Effector CD8-positive, alpha-beta T cell (primary cell): Measurements from ENCODE around the gene CHST12.
"Not testable (repeated sequence)": the region's sequence is repeated elsewhere in the genome, so short reads cannot be mapped to it uniquely, and the experiment has no call there.

Experiments
- DNase-seq: peaks from one replicate; lab custom pipeline; 2025; lab: John Stamatoyannopoulos, UW

Gene CHST12

DNA sequence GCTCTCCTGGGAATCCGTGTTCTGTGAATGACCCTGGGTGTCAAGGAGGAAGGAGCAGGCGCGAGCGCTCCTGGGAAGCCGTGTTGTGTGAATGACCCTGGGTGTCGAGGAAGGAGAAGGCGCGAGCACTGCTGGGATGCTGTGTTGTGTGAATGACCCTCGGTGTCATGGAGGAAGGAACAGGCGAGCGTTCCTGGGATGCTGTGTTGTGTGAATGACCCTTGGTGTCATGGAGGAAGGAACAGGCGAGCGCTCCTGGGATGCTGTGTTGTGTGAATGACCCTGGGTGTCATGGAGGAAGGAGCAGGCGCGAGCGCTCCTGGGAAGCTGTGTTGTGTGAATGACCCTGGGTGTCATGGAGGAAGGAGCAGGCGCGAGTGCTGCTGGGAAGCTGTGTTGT is 25.3 kb upstream of the CHST12 start:
- DNase-seq, result not testable (repeated sequence)

DNA sequence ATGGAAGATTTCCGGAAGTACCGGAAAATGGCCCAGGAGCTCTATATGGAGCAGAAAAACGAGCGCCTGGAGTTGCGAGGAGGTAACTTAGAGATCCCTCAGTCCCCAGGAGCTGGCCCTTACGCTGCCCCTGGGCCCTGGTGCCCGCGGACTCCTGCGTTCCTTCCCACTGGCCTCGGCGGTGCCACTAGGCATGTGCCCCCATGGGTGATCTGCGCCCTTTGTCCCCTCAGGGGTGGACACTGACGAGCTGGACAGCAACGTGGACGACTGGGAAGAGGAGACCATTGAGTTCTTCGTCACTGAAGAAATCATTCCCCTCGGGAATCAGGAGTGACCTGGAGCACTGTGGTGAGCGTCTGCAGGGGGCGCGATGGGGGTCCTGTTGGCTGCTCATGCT is 24.2 kb upstream of the CHST12 start:
- DNase-seq, result no peak

DNA sequence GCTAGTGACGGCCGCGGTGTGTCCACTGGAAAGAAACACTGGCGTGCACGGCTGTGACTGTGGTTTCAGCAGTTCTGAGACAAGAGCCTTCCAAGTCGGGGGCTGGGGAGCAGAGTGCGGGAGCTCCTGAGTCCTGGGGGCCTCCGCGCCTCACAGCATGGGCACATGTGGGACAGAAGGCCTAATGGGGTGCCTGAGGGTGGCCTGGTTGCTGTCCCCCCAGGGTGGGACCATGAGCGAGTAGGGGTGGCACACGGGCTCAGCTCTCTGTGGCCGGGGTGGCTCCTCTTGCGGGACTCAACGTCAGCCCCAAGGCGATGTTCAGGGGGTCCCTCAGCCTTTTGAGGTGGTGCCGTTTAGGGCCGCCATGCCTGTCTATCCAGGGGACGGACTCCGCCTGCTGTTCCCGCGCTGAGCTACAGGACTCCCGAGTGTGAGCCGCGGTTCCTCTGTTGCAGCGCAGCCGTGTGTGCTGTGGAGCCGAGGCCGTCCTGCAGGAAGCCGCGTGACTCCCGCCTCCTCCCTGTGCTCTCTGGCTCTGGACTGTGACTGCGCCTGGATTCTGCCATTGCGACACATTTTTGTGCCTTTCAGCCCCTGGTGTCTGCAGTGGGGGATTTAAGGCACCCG is 23.5 kb upstream of the CHST12 start:
- no peak for DNase-seq

DNA sequence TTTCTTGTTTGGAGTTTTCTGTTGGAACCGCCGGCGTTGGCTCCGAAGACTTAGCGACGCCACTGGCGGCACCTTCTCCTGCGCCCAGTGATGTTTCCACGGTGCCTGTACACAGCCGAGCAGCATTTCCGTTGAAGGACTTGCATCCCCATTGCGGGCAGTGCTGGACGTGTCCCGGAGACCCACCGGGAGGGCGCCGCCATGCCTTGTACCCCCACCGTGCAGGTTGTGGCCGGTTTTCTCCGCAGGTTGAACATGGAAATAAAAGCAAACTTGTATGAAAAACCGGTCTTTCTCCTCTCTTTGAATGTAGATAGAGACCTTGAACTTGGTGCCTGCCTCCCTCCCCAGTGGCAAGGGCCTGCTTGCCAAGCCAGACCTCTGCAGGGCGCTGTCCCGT is 22.9 kb upstream of the CHST12 start:
- DNase-seq, result no peak

DNA sequence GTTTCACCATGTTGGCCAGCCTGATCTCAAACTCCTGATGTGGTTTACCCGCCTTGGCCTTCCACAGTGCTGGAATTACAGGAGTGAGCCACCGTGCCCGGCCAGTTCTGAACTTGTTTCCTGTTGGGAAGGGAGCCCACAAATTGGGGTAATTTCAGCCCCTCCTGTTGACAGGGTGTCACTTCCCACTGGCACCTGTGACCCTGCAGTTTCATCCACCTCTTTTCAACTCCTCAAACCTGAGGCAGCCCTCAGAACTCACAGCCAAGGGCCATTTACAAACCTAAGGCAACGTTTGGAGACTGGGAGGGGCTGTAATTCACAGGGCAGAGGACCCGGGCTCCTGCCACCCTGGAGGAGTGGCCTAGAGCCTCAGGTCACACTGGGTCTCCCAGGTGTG is 22.2 kb upstream of the CHST12 start:
- DNase-seq, result no peak

DNA sequence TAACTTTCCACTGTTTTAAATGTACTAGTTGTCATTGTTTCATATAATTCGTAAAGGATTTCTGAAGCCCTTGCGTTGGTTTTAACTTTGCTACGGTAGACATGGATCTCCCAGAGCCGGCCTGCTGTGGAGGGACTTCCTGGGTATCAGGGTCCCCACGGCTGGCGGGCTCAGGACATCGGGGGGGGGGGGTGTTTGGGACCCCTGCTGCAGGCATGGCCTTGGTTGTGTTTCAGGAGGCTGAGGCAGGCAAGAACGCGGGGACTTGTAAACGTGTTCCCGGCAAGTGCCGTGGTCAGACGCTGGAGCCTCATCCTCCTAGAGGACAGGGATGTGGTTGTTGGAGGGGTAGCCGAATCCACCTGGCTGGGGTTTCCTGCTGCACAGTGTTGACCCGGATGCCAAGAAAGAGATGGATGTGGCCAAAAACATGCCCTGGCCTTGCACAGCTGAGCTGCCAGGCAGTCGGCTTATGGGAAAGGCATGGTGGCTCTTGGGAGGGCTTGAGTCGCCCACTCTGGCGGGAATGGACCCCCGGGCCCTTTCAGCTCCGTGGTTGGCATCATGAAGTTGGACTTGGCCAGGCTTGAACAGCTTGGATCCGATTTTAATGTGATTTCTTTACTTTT is 21.4 kb upstream of the CHST12 start:
- DNase-seq, result no peak

DNA sequence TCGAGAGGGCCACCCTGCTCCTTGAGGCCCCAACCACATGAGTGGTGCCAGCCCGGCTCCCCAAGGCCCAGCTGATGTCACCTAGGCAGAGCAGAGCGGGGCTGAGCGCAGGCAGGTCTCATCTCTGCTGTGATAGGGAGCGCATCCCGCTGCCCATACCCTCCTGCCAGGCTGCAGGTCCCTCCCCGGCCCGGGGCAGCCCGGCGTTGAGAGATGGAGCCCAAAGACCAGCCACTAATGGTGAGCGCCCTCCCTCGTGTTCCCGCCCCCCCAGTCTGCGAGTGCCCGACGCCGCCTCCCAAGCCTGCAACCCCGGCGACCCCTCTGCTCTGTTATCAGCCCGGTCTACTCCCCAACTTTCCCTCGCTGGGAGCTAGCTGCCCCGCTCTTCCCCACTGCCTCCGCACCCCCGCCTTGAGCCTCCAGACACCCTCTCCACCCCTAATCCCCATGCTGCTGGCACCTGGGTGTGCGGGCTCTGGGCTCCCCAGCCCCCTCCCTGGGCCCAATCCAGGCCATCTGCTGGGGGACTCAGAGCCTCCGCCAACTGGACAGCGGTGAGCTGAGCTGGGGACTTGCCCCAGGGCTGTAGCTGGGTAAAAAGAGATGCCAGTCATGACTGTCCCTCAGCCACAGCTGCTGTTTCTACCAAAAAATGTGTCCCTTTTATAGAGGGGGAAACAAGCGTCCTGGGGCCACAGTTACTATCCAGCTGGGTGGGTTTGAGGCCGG is 19.7 kb upstream of the CHST12 start:
- no peak for DNase-seq

DNA sequence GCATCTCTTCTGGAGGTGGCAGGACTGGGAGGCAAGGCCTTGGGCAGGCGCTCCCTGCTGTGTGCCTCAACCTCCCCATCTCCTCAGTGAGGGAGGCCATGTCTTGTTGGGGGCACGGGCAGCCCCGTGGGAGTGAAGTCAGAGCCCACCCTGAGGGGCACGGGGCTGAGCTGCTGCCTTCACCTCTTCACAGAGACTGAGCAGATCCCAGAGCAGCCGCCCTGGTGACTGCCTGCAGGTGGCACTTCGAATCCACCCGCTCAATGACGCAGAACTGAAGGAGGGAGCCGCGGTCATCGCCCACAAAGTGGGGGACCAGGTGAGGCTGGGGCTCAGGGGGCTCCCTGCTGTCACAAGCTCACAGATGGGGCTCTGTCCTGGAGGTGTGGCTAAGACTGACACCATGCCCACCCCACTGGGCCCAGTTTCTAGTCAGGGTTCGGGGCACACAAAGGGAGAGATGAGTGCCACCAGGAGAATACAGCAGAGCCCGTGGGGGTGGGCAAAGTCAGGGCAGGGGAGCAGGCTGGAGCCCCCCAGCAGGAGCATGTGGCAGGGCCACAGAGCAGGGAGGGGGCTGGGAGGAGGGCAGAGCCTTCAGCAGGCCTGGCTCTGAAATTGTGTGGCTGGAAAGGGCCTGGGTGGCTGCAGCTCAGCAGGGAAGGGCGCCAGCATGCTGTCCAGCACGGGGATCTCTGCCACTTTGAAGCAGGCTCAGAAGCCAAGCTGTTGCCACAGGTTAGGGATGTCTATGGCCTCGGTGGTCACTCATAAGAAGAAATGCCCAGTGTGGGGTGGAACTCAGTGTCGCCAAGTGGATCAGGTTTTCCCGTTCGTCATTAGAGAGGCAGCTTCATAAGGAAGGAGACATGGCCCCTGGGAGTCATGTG is 18.8 kb upstream of the CHST12 start:
- no peak for DNase-seq

DNA sequence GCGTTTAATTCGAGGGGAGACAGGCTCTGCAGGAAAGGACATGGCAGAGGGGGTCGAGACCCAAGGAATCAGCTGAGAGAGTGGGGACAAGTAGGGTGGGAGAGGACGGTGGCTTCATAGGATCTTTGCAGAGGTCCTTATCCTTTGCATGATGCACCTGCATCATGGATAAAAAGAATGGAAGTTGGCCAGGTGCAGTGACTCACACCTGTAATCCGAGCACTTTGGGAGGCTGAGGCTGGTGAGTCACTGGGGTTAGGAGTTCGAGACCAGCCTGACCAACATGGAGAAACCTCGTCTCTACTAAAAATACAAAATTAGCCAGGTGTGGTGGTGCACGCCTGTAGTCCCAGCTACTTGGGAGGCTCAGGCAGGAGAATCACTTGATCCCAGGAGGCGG is 17.3 kb upstream of the CHST12 start:
- not testable (repeated sequence) for DNase-seq

DNA sequence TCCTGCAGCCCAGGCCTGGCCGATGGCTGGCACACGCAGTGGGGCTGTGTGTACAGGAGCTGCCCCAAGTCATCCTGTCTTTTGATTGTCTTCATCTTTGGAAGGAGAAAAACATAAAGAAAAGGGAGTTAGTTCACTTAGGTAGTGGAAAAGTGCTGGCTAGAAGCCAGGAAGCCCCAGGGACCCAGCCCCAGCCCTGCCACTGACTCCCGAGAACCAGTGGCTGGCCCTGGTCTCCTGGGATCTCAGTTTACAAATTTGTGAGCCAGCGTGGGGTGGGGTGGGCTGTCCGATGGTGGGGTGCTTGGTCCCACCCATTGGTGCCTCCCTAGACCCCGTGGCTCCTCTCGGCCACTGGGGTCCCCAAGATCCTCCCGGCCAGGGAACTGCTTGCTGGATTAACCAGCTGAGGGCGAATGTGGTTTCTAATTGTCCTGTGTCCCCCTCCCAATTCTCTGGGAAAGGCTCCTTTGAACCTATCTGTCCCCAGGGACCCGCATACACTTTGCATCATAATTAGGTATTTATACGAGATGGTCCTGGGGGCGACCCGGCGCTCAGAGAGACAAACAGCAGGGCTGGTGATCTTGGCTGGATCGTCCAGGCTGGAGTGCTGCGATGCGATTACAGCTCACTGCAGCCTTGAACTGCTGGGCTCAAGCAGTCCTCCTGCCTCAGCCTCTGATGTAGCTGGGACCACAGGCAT is 16.3 kb upstream of the CHST12 start:
- no peak for DNase-seq

DNA sequence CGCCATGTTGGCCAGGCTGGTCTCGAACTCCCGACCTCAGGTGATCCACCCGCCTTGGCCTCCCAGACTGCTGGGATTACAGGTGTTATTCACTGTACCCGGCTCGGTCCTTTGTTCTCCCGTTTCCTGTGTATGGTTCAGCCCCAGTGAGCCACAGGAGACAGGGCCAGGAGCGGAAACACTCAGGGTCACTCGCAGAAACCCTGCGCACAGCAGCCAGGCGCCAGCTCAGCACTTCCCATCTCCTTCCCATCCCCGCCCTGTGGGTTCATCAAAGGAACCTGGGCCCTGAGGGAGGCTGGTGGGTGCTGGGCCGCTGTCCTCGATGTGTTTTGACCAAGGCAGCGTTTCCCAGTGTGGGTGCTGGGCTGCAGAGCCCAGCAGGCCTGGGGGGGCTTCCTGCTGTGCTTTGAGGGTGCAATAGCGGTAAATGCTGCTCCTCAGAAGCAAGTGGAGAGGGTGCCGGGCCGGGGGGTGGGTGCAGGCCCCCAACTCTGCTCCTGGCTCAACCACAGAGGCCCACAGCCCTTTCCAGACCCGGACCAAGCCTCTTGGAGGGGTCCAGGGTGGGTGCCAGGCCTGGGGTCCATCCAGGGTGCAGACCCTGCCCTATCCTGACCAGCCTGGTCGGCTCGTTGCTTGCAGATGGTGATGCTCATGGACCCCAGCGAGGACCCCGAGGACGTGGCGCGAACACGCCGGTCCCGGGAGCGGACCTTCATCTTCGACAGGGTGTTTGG is 15.3 kb upstream of the CHST12 start:
- DNase-seq, result no peak

DNA sequence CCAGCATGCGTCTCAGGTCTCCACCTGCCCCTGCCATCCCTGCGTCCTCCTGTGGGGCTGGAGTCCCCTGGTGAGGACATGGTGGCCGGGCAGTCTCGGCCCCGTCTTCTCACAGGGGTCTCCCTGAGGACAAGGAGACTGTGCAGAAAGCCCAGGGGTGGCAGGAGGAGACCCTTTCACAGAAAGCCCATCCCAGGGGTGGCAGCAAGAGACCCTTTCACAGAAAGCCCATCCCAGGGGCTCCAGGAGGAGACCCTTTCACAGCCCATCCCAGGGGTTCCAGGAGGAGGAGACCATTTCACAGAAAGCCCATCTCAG is 14.8 kb upstream of the CHST12 start:
- no peak for DNase-seq

DNA sequence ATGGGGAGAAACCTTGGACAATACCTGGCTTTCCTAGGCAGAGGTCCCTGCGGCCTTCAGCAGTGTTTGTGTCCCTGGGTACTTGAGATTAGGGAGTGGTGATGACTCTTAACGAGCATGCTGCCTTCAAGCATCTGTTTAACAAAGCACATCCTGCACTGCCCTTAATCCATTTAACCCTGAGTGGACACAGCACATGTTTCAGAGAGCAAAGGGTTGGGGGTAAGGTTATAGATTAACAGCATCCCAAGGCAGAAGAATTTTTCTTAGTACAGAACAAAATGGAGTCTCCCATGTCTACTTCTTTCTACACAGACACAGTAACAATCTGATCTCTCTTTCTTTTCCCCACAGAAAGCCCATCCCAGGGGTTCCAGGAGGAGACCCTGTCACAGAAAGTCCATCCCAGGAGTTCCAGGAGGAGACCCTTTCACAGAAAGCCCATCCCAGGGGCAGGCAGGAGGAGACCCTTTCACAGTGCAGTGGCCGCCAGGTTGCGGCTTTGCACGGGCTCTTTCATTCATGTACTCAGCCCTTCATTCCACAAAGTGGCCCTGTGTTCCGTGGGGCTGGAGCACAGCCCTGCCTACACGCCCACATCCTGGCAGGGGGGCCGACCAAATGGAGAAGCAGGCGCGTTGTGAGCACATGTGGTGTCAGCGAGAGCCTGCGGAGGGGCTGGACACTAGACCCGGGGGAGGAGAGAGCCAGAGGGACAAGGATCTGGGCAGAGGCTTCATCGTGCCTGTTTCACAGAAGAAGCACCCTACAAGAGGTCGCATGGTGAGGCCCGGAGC is 13.2 kb upstream of the CHST12 start:
- DNase-seq, result not testable (repeated sequence)

DNA sequence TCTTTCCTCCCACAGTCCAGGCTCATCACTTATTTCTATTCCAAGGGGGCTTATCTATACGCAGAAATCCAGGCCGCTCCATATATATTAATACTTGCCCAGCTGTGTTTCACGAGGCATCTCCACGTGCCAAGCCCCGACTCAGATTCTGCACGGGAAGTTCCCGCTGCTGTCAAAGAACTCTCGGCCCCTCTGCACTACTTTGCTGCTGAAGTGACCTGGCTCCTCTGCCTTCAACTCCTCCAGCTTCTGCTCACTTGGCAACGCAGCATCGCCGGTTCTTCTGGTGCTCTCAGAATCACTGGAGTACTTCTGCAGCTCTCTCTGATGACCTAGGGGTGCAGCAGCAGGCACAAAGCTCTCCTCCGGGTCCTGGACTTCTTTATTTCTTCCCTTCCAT is 9.7 kb upstream of the CHST12 start:
- no peak for DNase-seq

DNA sequence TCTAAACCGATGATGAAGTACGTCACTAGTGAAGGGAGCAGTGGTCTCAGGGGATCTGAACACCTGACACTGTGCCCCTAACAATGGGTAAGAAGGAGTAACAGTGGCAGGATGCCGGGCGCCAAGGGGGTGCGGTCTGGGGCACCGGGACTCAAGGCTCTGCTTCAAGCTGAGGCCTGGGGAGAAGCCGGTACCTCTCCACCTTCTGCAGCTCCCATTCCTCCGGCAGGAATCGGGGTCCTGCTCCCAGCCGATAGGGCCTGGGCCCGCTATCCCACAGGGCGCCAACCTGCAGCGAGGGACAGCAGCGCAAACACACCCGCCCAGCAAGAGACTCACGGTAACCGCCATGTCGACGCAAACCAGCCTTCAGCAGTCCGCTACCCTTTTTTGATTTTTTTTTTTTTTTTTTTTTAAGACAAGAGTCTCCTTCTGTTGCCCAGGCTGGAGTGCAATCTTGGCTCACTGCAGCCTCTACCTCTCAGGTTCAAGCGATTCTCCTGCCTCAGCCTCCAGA is 8.8 kb upstream of the CHST12 start:
- DNase-seq, result no peak

DNA sequence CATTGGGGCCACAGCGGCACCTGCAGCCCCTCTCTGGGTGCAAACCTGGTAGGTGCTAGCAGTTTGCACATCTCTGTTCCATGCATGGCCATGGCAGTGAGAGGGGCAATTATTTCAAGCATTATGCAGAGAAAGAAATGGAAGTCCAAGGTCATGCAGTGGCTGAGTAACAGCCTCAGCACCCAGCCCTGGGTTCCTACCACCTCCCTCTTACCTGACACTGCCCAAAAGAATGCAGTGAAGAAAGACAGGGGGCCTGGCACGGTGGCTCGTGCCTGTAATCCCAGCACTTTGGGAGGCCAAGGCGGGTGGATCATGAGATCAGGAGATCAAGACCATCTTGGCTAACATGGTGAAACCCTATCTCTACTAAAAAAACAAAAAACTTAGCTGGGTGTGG is 4.9 kb upstream of the CHST12 start:
- DNase-seq, result no peak

DNA sequence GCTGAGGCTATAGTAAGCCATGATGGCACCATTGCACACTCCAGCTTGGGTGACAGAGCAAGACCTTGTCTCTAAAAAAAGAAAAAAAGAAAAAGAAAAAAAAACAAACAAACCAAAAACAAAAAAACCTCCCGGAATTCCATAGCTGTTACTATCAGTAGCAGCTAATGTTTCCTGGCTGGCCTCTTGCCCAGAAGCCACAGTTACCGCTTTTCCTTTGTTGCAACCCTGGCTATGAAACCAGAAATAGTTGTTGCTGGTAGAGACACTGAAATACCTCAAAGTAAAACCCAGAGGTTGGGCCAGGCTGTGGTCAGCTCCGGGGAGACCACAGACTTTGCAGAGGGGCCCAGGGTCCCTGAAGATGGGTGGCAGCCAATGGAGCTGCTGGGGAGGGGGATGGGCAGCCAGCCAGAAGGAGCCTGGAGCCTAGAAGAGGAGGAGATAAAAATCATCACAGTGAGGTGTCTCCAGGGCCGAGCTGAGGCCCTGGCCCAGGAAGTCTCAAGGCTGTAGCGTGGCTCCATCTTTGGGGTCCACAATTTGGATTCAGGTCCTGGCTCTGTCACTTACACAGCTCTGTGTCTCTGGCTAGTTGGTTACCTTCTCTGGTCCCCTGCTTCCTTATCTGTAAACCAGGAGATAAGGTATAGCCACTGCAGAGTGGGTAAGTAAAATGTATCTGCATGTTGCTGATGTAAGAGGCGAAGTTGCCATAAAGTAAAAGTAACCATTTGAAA is 3.4 kb upstream of the CHST12 start:
- no peak for DNase-seq

DNA sequence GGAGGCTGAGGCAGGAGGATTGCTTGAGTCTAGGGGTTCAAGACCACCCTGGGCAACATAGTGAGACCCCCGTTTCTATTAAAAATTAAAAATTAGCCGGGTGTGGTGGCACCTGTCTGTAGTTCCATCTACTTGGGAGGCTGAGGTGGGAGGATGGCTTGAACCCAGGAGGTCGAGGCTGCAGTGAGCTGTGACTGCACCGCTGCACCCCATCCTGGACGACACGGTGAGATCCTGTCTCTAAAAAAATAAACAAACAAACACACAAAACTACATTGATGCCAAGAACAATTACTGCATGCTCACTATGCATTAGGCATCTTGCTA is 761 bp upstream of the CHST12 start:
- no peak for DNase-seq
